Bone marrow (tissue), 2 donors: ENCODE results near the gene POU4F3.

Source experiments
- DNase-seq, 2 donors: peaks; one replicate each; lab custom pipeline; 2025; lab: John Stamatoyannopoulos, UW

Gene POU4F3

GRCh38 chr5:146340260-146341081 is 1.8 kb downstream of the POU4F3 start:
- DNase-seq = no peak

GRCh38 chr5:146341854-146342253 is 3.2 kb downstream of the POU4F3 start:
- no peak for DNase-seq

- no peak for DNase-seq
Observed at GRCh38 chr5:146342519-146342881, 3.9 kb downstream of the POU4F3 start.

GRCh38 chr5:146342882-146343865 is 4.5 kb downstream of the POU4F3 start:
- DNase-seq = no peak

GRCh38 chr5:146344155-146345118 is 5.8 kb downstream of the POU4F3 start:
- DNase-seq = no peak

- no peak for DNase-seq
Observed at GRCh38 chr5:146345240-146345577, 6.6 kb downstream of the POU4F3 start.

GRCh38 chr5:146345578-146346366 is 7.1 kb downstream of the POU4F3 start:
- no peak for DNase-seq

GRCh38 chr5:146357126-146357525 is 18.5 kb downstream of the POU4F3 start:
- no peak for DNase-seq

- no peak for DNase-seq
Observed at GRCh38 chr5:146359836-146360235, 21.2 kb downstream of the POU4F3 start.

GRCh38 chr5:146363161-146363874 is 24.7 kb downstream of the POU4F3 start:
- no peak for DNase-seq

- DNase-seq = no peak
Observed at GRCh38 chr5:146365618-146366017, 27.0 kb downstream of the POU4F3 start.

- no peak for DNase-seq
Observed at GRCh38 chr5:146366904-146367303, 28.3 kb downstream of the POU4F3 start.

GRCh38 chr5:146368137-146368536 is 29.5 kb downstream of the POU4F3 start:
- DNase-seq = no peak

- DNase-seq = no peak
Observed at GRCh38 chr5:146369691-146370090, 31.1 kb downstream of the POU4F3 start.

- DNase-seq = no peak
Observed at GRCh38 chr5:146376821-146377220, 38.2 kb downstream of the POU4F3 start.

GRCh38 chr5:146378986-146379385 is 40.3 kb downstream of the POU4F3 start:
- no peak for DNase-seq

GRCh38 chr5:146380714-146381113 is 42.1 kb downstream of the POU4F3 start:
- no peak for DNase-seq

- DNase-seq = no peak
Observed at GRCh38 chr5:146388386-146388785, 49.7 kb downstream of the POU4F3 start.

- no peak for DNase-seq
Observed at GRCh38 chr5:146390469-146390868, 51.8 kb downstream of the POU4F3 start.
